AG09309 (cell line): ENCODE data around the gene CCDC136.

Experiments
- DNase-seq: peaks from one replicate; pipeline ENCODE4 v3.0.0-alpha.2; 2010; ENCODE audit warnings: low read depth
- H3K4me3 ChIP-seq: 2 replicates; pipeline ENCODE4 v1.5.1; 2011; ENCODE audit warnings: mild to moderate bottlenecking, low read depth, low read length, moderate library complexity; ENCODE audit not compliant: control insufficient read depth
- TF ChIP-seq, protein P1 (sequence below): IDR thresholded peaks from 2 replicates; pipeline ENCODE4 v1.5.1; 2011; ENCODE audit warnings: mild to moderate bottlenecking, low read depth, low read length, inconsistent platforms; ENCODE audit not compliant: insufficient read depth, control insufficient read depth; ENCODE audit errors: missing control alignments

Gene CCDC136

GRCh38 chr7:128867842-128868623 lies 76.3 kb downstream of the CCDC136 start:
- H3K4me3 ChIP-seq: no peak overlapping the region
- no peak for DNase-seq
- TF ChIP-seq, protein P1, sequence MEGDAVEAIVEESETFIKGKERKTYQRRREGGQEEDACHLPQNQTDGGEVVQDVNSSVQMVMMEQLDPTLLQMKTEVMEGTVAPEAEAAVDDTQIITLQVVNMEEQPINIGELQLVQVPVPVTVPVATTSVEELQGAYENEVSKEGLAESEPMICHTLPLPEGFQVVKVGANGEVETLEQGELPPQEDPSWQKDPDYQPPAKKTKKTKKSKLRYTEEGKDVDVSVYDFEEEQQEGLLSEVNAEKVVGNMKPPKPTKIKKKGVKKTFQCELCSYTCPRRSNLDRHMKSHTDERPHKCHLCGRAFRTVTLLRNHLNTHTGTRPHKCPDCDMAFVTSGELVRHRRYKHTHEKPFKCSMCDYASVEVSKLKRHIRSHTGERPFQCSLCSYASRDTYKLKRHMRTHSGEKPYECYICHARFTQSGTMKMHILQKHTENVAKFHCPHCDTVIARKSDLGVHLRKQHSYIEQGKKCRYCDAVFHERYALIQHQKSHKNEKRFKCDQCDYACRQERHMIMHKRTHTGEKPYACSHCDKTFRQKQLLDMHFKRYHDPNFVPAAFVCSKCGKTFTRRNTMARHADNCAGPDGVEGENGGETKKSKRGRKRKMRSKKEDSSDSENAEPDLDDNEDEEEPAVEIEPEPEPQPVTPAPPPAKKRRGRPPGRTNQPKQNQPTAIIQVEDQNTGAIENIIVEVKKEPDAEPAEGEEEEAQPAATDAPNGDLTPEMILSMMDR: no peak

DNA sequence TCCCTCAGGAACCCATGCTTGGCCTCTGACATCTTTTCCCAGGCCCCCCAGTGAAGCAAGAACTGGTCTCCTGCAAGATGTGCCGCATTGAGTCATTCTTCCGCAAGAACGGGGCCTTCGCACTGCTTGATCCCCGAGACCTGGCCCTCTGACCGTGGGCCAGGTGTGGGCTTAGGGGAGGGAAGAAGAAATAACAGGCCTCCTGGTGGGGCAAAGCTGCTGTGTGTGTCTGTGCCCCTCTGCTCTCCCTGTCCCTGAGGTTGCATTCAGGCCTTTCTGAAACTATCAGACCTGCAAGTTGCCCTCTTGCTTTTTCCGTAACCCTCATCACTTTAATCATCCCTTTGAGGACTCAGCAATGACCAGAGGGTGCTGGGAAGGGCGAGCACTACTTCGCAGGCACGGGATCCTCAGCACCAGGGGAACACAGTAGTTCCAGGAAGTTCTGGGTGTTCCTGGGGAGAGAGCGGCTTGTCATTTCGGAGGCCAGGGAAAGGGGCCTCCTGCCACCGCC lies 76.9 kb downstream of the CCDC136 start:
- TF ChIP-seq, protein P1: no peak
- no peak for DNase-seq
- no peak overlapping the region for H3K4me3 ChIP-seq

GRCh38 chr7:128869138-128869943 lies 77.6 kb downstream of the CCDC136 start:
- no peak for DNase-seq

DNA sequence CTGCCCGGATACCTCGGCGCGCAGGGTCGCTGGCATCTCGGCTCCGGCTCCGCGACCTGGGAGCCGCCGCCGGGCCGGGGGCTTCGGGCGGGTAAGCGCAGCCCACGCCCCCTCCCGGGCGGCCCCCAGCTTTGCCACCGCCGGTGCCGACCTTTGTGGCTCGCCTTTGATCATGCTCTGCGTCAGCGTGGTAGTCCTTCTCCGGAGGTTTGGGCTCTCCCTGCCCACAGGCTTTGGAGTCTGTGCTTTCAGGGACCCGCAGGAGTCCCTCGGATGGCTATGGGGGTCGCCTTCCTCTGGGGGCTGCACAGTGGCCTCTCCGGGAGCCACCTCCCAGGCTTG lies 78.1 kb downstream of the CCDC136 start:
- no peak overlapping the region for H3K4me3 ChIP-seq
- no peak for DNase-seq
- TF ChIP-seq, protein P1: no peak

More at GRCh38 chr7:128869138-128869943, 77.6 kb downstream of the CCDC136 start:
- H3K4me3 ChIP-seq: peak overlapping the region; percentile 38
- TF ChIP-seq, protein P1: no peak

DNA sequence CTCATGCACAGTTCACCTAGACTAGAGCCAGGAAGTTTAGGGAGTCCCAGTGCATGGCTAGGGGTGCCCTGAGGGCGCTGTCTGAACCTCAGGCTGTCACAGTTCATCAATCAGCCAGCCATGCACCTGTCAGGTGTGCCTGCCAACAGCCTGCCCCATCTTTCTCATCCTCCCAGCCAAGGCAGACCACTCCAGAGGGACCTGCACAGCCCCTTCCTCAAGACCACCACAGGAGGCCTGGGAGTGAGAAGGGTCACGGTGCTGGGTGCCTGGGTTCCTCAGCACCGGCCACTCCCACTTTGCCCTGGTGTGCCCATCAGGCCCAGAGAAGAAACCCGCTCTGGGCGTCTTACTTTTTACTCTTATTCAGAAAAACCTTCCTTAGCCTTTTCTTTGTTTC lies 79.3 kb downstream of the CCDC136 start:
- TF ChIP-seq, protein P1: no peak
- H3K4me3 ChIP-seq: no peak overlapping the region
- DNase-seq: no peak
